GM19438 (cell line): ENCODE measurements around the gene CTIF.
A peak's percentile ranks its signal among the peaks of the same experiment; 100 is the strongest.

Experiments used
- ATAC-seq: cut with Tn5 transposase; IDR thresholded peaks from one replicate; pipeline ENCODE4 v1.9.1; 2021; ENCODE audit warnings: low read depth; ENCODE audit not compliant: unreplicated experiment

Gene CTIF

GRCh38 chr18:48531908-48532307 lies 6.9 kb upstream of the CTIF start:
- ATAC-seq, result no peak

GRCh38 chr18:48533340-48534070 lies 5.3 kb upstream of the CTIF start:
- no peak for ATAC-seq

GRCh38 chr18:48534364-48534763 lies 4.5 kb upstream of the CTIF start:
- ATAC-seq, result no peak

GRCh38 chr18:48535956-48536355 lies 2.9 kb upstream of the CTIF start:
- no peak for ATAC-seq

GRCh38 chr18:48536516-48536915 lies 2.3 kb upstream of the CTIF start:
- ATAC-seq, result no peak

- no peak for ATAC-seq
Observed at GRCh38 chr18:48539406-48540250, 797 bp downstream of the CTIF start.

- ATAC-seq, result peak; percentile 45
Observed at GRCh38 chr18:48540251-48541025, 1.6 kb downstream of the CTIF start.

- peak; percentile 41 for ATAC-seq
Observed at GRCh38 chr18:48541026-48541746, 2.4 kb downstream of the CTIF start.

- ATAC-seq, result no peak
Observed at GRCh38 chr18:48541747-48542400, 3.0 kb downstream of the CTIF start.

- no peak for ATAC-seq
Observed at GRCh38 chr18:48542513-48543181, 3.8 kb downstream of the CTIF start.

- ATAC-seq, result no peak
Observed at GRCh38 chr18:48543228-48543627, 4.4 kb downstream of the CTIF start.

- no peak for ATAC-seq
Observed at GRCh38 chr18:48544116-48544515, 5.3 kb downstream of the CTIF start.

- no peak for ATAC-seq
Observed at GRCh38 chr18:48544661-48545415, 6.0 kb downstream of the CTIF start.

- no peak for ATAC-seq
Observed at GRCh38 chr18:48545757-48546321, 7.0 kb downstream of the CTIF start.

- ATAC-seq, result no peak
Observed at GRCh38 chr18:48546396-48546795, 7.6 kb downstream of the CTIF start.

- no peak for ATAC-seq
Observed at GRCh38 chr18:48547531-48547981, 8.7 kb downstream of the CTIF start.

GRCh38 chr18:48548011-48548771 lies 9.4 kb downstream of the CTIF start:
- ATAC-seq, result no peak

GRCh38 chr18:48548921-48549320 lies 10.1 kb downstream of the CTIF start:
- ATAC-seq, result no peak
